ENCODE measurements around the gene LHX6.

LHX6 gene

GRCh38 chr9:122256206-122256605 is 27.4 kb upstream of the LHX6 start:
- ATAC-seq (replicated peaks) = no peak
- Mint-ChIP-seq H3K9me3 (no peaks in the 10 kb centered on the region), H3K4me3 (no peak overlapping the region), H3K4me1 (ENCODE audit: low read depth in 2 of 2) (peaks cover 12 to 29% of the 10 kb centered on the region in 2 donors), H3K27ac (no peak overlapping the region), H3K36me3 (ENCODE audit: insufficient read depth) (peaks cover 49% of the 10 kb centered on the region), H3K27me3 (no peaks in the 10 kb centered on the region)
- DNase-seq = no peak

GRCh38 chr9:122254761-122255160 is 26.0 kb upstream of the LHX6 start:
- ATAC-seq (replicated peaks) (no peak), DNase-seq (no peak)
- H3K36me3 Mint-ChIP-seq (ENCODE audit: insufficient read depth) = peaks cover 55% of the 10 kb centered on the region
- no peaks in the 10 kb centered on the region for H3K27me3 Mint-ChIP-seq
- no peak overlapping the region for H3K27ac Mint-ChIP-seq
- H3K4me1 Mint-ChIP-seq (ENCODE audit: low read depth in 2 of 2) = peaks cover 10 to 27% of the 10 kb centered on the region in 2 donors
- H3K9me3 Mint-ChIP-seq = no peaks in the 10 kb centered on the region
- no peak overlapping the region for H3K4me3 Mint-ChIP-seq

- DNase-seq (no peak), ATAC-seq (replicated peaks) (no peak)
- no peak overlapping the region for H3K4me3 Mint-ChIP-seq
- H3K27me3 Mint-ChIP-seq = no peaks in the 10 kb centered on the region
- peaks cover 11 to 21% of the 10 kb centered on the region in 2 donors for H3K4me1 Mint-ChIP-seq (ENCODE audit: low read depth in 2 of 2)
- no peak overlapping the region for H3K27ac Mint-ChIP-seq
- peaks cover 56% of the 10 kb centered on the region for H3K36me3 Mint-ChIP-seq (ENCODE audit: insufficient read depth)
- no peaks in the 10 kb centered on the region for H3K9me3 Mint-ChIP-seq
Observed at GRCh38 chr9:122252796-122253195, 24.0 kb upstream of the LHX6 start.

GRCh38 chr9:122251351-122251750 is 22.6 kb upstream of the LHX6 start:
- peaks cover 9 to 21% of the 10 kb centered on the region in 2 donors for H3K4me1 Mint-ChIP-seq (ENCODE audit: low read depth in 2 of 2)
- H3K4me3 Mint-ChIP-seq = no peak overlapping the region
- H3K36me3 Mint-ChIP-seq (ENCODE audit: insufficient read depth) = peaks cover 60% of the 10 kb centered on the region
- H3K9me3 Mint-ChIP-seq = no peaks in the 10 kb centered on the region
- H3K27me3 Mint-ChIP-seq = no peaks in the 10 kb centered on the region
- peak overlapping the region in 1 of 2 donors; percentile 70 for H3K27ac Mint-ChIP-seq
- no peak for DNase-seq
- no peak for ATAC-seq (replicated peaks)

GRCh38 chr9:122248448-122248865 is 19.7 kb upstream of the LHX6 start:
- Mint-ChIP-seq H3K36me3 (ENCODE audit: insufficient read depth) (peaks cover 79% of the 10 kb centered on the region), H3K9me3 (no peaks in the 10 kb centered on the region), H3K27me3 (no peaks in the 10 kb centered on the region), H3K27ac (no peak overlapping the region), H3K4me1 (ENCODE audit: low read depth in 2 of 2) (peaks cover 1 to 12% of the 10 kb centered on the region in 2 donors), H3K4me3 (no peak overlapping the region)
- DNase-seq = no peak
- ATAC-seq (replicated peaks) = no peak

GRCh38 chr9:122246666-122247065 is 17.9 kb upstream of the LHX6 start:
- peaks cover 79% of the 10 kb centered on the region for H3K36me3 Mint-ChIP-seq (ENCODE audit: insufficient read depth)
- peaks cover 1 to 4% of the 10 kb centered on the region in 2 donors for H3K4me1 Mint-ChIP-seq (ENCODE audit: low read depth in 2 of 2)
- ATAC-seq (replicated peaks) (no peak), DNase-seq (no peak)
- H3K9me3 Mint-ChIP-seq = no peaks in the 10 kb centered on the region
- H3K27ac Mint-ChIP-seq = no peak overlapping the region
- no peaks in the 10 kb centered on the region for H3K27me3 Mint-ChIP-seq
- H3K4me3 Mint-ChIP-seq = no peak overlapping the region

GRCh38 chr9:122244349-122244748 is 15.6 kb upstream of the LHX6 start:
- Mint-ChIP-seq H3K4me1 (ENCODE audit: low read depth in 2 of 2) (peaks cover 0 to 1% of the 10 kb centered on the region in 2 donors), H3K36me3 (ENCODE audit: insufficient read depth) (peaks cover 70% of the 10 kb centered on the region), H3K9me3 (no peaks in the 10 kb centered on the region), H3K27ac (no peak overlapping the region), H3K27me3 (no peaks in the 10 kb centered on the region), H3K4me3 (no peak overlapping the region)
- DNase-seq (no peak), ATAC-seq (replicated peaks) (no peak)

GRCh38 chr9:122239722-122240121 is 11.0 kb upstream of the LHX6 start:
- Mint-ChIP-seq H3K27me3 (no peaks in the 10 kb centered on the region), H3K36me3 (ENCODE audit: insufficient read depth) (peaks cover 34% of the 10 kb centered on the region), H3K4me1 (ENCODE audit: low read depth in 2 of 2) (no peaks in the 10 kb centered on the region), H3K27ac (no peak overlapping the region), H3K4me3 (no peak overlapping the region), H3K9me3 (no peaks in the 10 kb centered on the region)
- DNase-seq (no peak), ATAC-seq (replicated peaks) (no peak)

GRCh38 chr9:122236681-122237080 is 7.9 kb upstream of the LHX6 start:
- Mint-ChIP-seq H3K36me3 (ENCODE audit: insufficient read depth) (peaks cover 11% of the 10 kb centered on the region), H3K27ac (no peak overlapping the region), H3K4me3 (no peak overlapping the region), H3K4me1 (ENCODE audit: low read depth in 2 of 2) (no peaks in the 10 kb centered on the region), H3K27me3 (no peaks in the 10 kb centered on the region), H3K9me3 (no peaks in the 10 kb centered on the region)
- DNase-seq = no peak
- ATAC-seq (replicated peaks) = no peak

- H3K27me3 Mint-ChIP-seq = no peaks in the 10 kb centered on the region
- H3K9me3 Mint-ChIP-seq = no peaks in the 10 kb centered on the region
- no peaks in the 10 kb centered on the region for H3K4me1 Mint-ChIP-seq (ENCODE audit: low read depth in 2 of 2)
- H3K27ac Mint-ChIP-seq = peak overlapping the region in 1 of 2 donors; percentile 33
- H3K36me3 Mint-ChIP-seq (ENCODE audit: insufficient read depth) = no peaks in the 10 kb centered on the region
- no peak overlapping the region for H3K4me3 Mint-ChIP-seq
- no peak for ATAC-seq (replicated peaks)
- no peak for DNase-seq
Observed at GRCh38 chr9:122234022-122234748, 5.4 kb upstream of the LHX6 start.

GRCh38 chr9:122232796-122233306 is 4.1 kb upstream of the LHX6 start:
- Mint-ChIP-seq H3K27me3 (no peaks in the 10 kb centered on the region), H3K4me1 (ENCODE audit: low read depth in 2 of 2) (no peaks in the 10 kb centered on the region), H3K9me3 (no peaks in the 10 kb centered on the region), H3K27ac (no peak overlapping the region), H3K4me3 (no peak overlapping the region), H3K36me3 (ENCODE audit: insufficient read depth) (no peaks in the 10 kb centered on the region)
- ATAC-seq (replicated peaks) = no peak
- no peak for DNase-seq

GRCh38 chr9:122229485-122229837 is 704 bp upstream of the LHX6 start:
- Mint-ChIP-seq H3K27ac (no peak overlapping the region), H3K9me3 (no peaks in the 10 kb centered on the region), H3K4me3 (no peak overlapping the region), H3K4me1 (ENCODE audit: low read depth in 2 of 2) (no peaks in the 10 kb centered on the region), H3K36me3 (ENCODE audit: insufficient read depth) (no peaks in the 10 kb centered on the region), H3K27me3 (peaks cover 15 to 29% of the 10 kb centered on the region in 2 donors)
- no peak for DNase-seq
- ATAC-seq (replicated peaks) = no peak

GRCh38 chr9:122228191-122228567 is 578 bp downstream of the LHX6 start:
- Mint-ChIP-seq H3K27me3 (peaks cover 23 to 42% of the 10 kb centered on the region in 2 donors), H3K4me1 (ENCODE audit: low read depth in 2 of 2) (peaks cover under 1% of the 10 kb centered on the region in 2 donors), H3K27ac (no peak overlapping the region), H3K9me3 (no peaks in the 10 kb centered on the region), H3K36me3 (ENCODE audit: insufficient read depth) (no peaks in the 10 kb centered on the region), H3K4me3 (no peak overlapping the region)
- ATAC-seq (replicated peaks) (no peak), DNase-seq (no peak)

- H3K4me3 Mint-ChIP-seq = no peak overlapping the region
- peaks cover 29 to 48% of the 10 kb centered on the region in 2 donors for H3K27me3 Mint-ChIP-seq
Observed at GRCh38 chr9:122227575-122227900, 1.2 kb downstream of the LHX6 start.

More at GRCh38 chr9:122227575-122227900, 1.2 kb downstream of the LHX6 start:
- DNase-seq (no peak), ATAC-seq (replicated peaks) (no peak)
- H3K9me3 Mint-ChIP-seq = no peaks in the 10 kb centered on the region
- peaks cover 4 to 6% of the 10 kb centered on the region in 2 donors for H3K4me1 Mint-ChIP-seq (ENCODE audit: low read depth in 2 of 2)
- no peak overlapping the region for H3K27ac Mint-ChIP-seq
- no peaks in the 10 kb centered on the region for H3K36me3 Mint-ChIP-seq (ENCODE audit: insufficient read depth)
